ENCODE results near the gene GSTM1.
"Not testable (repeated sequence)": the region's sequence is repeated elsewhere in the genome, so short reads cannot be mapped to it uniquely, and the experiment has no call there.

Gene GSTM1

DNA sequence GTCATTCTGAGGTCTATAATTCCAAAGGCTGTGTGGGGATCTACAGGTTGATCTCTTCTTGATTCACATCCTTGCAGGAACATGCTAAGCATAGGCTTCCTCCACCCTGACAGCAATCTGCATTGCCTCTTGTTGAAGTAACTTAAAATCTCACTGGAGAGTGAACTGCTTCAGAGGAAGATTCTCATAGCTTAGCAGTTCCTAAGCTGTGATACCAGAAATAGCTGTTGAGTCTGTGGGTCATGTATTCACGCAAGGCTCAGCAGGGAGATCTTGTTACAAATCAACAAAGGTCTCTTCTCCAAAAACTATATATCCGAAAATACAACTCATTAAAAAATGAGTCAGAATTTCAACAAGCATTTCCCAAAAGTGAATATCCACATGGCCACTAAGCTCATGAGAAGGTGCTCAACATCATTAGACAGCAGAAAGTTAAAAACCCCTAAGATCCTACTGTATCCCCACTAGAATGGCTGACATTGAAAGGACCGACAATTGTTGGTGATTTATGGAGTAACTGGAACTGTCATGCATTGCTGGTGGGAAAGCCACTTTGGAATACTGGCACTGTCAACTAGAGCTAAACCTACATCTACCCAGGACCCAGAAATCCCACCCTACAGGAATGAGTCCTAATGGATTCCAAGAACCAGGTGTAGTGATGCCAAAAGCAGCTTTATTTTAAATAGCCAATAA lies 10.8 kb upstream of the GSTM1 start:
- H3K9me3 ChIP-seq (ENCODE audit: control insufficient read depth, insufficient read depth, low read length); DNase-seq (ENCODE audit: low read depth, low spot score); H3K27me3 ChIP-seq (ENCODE audit: control insufficient read depth, insufficient read depth, low read length); H3K27ac ChIP-seq (ENCODE audit: low read length); H3K4me1 ChIP-seq (ENCODE audit: control insufficient read depth, insufficient read depth, low read length); H3K4me3 ChIP-seq (ENCODE audit: low read length); H3K36me3 ChIP-seq (ENCODE audit: control insufficient read depth, insufficient read depth, low read length): not testable (repeated sequence)
- WGBS (ENCODE audit: insufficient coverage, insufficient read length): no CpG with 5 or more reads among the region's 3 CpGs

- H3K9me3 ChIP-seq (ENCODE audit: control insufficient read depth, insufficient read depth, low read length): no peaks in the 10 kb centered on the region
- H3K4me3 ChIP-seq (ENCODE audit: low read length): no peak overlapping the region
- WGBS (ENCODE audit: insufficient coverage, insufficient read length): no CpG with 5 or more reads among the region's 3 CpGs
- H3K36me3 ChIP-seq (ENCODE audit: control insufficient read depth, insufficient read depth, low read length): no peaks in the 10 kb centered on the region
- H3K27me3 ChIP-seq (ENCODE audit: control insufficient read depth, insufficient read depth, low read length): no peaks in the 10 kb centered on the region; the same call in 1 of the 2 replicates
- H3K4me1 ChIP-seq (ENCODE audit: control insufficient read depth, insufficient read depth, low read length): no peaks in the 10 kb centered on the region
- DNase-seq (ENCODE audit: low read depth, low spot score): no peak
- H3K27ac ChIP-seq (ENCODE audit: low read length): no peak overlapping the region
These were observed 10.2 kb upstream of the GSTM1 start for GRCh38 chr1:109677459-109677858.

DNA sequence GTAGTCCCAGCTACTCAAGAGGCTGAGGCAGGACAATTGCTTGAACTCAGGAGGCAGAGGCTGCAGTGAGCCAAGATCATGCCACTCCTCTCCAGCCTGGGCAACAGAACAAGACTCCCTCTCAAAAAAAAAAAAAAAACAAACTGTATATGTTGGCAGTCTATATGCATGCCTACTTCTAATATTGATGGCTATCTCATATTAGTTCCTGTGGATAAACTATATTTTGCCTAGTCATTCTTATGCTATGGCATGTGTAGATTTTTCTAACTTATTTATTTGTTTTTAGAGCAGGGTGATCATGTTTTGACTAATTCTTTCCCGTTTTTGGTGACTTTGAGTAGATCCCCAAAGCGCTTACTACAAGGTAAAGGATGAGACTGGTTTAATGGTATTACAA lies 9.0 kb upstream of the GSTM1 start:
- H3K9me3 ChIP-seq (ENCODE audit: control insufficient read depth, insufficient read depth, low read length); H3K4me3 ChIP-seq (ENCODE audit: low read length); DNase-seq (ENCODE audit: low read depth, low spot score); H3K27me3 ChIP-seq (ENCODE audit: control insufficient read depth, insufficient read depth, low read length); H3K36me3 ChIP-seq (ENCODE audit: control insufficient read depth, insufficient read depth, low read length); H3K4me1 ChIP-seq (ENCODE audit: control insufficient read depth, insufficient read depth, low read length); H3K27ac ChIP-seq (ENCODE audit: low read length): not testable (repeated sequence)
- WGBS (ENCODE audit: insufficient coverage, insufficient read length): no CpG with 5 or more reads among the region's 2 CpGs

DNA sequence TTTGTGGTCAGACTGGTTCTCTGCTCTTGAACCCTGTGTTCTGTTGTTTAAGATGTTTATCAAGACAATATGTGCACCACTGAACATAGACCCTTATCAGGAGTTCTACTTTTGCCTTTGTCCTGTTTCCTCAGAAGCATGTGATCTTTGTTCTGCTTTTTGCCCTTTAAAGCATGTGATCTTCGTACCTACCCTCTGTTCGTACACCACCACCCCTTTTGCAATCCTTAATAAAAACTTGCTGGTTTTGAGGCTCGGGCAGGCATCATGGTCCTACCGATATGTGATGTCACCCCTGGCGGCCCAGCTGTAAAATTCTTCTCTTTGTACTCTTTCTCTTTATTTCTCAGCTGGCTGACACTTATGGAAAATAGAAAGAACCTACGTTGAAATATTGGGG lies 2.8 kb upstream of the GSTM1 start:
- not testable (repeated sequence) for DNase-seq (ENCODE audit: low read depth, low spot score); H3K4me3 ChIP-seq (ENCODE audit: low read length); H3K9me3 ChIP-seq (ENCODE audit: control insufficient read depth, insufficient read depth, low read length); H3K27me3 ChIP-seq (ENCODE audit: control insufficient read depth, insufficient read depth, low read length); H3K27ac ChIP-seq (ENCODE audit: low read length); H3K36me3 ChIP-seq (ENCODE audit: control insufficient read depth, insufficient read depth, low read length); H3K4me1 ChIP-seq (ENCODE audit: control insufficient read depth, insufficient read depth, low read length)
- no CpG with 5 or more reads among the region's 6 CpGs for WGBS (ENCODE audit: insufficient coverage, insufficient read length)

DNA sequence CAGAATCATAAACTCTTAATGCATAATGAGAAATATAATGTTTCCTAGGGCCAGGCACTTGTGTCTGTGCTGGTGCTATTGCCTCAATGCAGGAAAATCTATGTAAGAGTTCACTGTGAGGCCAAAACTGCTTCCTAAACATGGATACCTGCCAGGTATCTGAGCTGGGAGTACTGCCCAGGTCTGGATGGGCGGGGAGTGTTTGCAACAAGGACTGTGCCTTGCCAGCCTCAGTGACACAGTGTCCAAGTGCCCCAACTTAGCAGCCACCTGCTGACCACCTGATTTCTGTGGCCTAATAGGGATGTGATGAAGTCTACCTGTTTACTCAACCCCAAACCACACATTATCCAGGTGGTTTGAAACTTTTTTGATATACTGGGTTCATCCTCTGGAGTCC lies 2.2 kb upstream of the GSTM1 start:
- not testable (repeated sequence) for H3K27me3 ChIP-seq (ENCODE audit: control insufficient read depth, insufficient read depth, low read length); H3K9me3 ChIP-seq (ENCODE audit: control insufficient read depth, insufficient read depth, low read length); H3K27ac ChIP-seq (ENCODE audit: low read length); DNase-seq (ENCODE audit: low read depth, low spot score); H3K4me3 ChIP-seq (ENCODE audit: low read length); H3K4me1 ChIP-seq (ENCODE audit: control insufficient read depth, insufficient read depth, low read length); H3K36me3 ChIP-seq (ENCODE audit: control insufficient read depth, insufficient read depth, low read length)
- WGBS (ENCODE audit: insufficient coverage, insufficient read length): no CpG with 5 or more reads among the region's 1 CpG

DNA sequence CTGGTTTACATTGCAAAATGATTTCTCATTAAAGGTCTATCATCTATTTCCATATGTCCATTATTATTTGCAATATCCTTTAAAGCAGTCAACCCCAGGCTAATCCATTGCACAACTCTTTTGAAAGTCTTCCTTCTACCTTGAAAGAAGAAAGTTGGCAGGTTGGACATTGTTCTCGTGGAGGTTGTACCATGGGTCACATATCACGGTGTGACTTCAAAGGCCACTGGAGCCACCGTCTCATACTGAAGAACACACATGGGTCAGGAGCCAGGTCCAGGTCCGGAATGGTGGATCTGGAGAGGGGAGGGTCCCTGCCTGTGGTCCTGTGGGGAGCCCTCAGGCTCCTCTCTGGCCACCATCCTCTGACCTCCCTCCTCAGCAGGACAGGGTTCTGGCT lies 1.7 kb upstream of the GSTM1 start:
- H3K27me3 ChIP-seq (ENCODE audit: control insufficient read depth, insufficient read depth, low read length); H3K27ac ChIP-seq (ENCODE audit: low read length); H3K4me3 ChIP-seq (ENCODE audit: low read length); DNase-seq (ENCODE audit: low read depth, low spot score); H3K4me1 ChIP-seq (ENCODE audit: control insufficient read depth, insufficient read depth, low read length); H3K36me3 ChIP-seq (ENCODE audit: control insufficient read depth, insufficient read depth, low read length); H3K9me3 ChIP-seq (ENCODE audit: control insufficient read depth, insufficient read depth, low read length): not testable (repeated sequence)
- WGBS (ENCODE audit: insufficient coverage, insufficient read length): no CpG with 5 or more reads among the region's 4 CpGs

- not testable (repeated sequence) for H3K36me3 ChIP-seq (ENCODE audit: control insufficient read depth, insufficient read depth, low read length); H3K9me3 ChIP-seq (ENCODE audit: control insufficient read depth, insufficient read depth, low read length); DNase-seq (ENCODE audit: low read depth, low spot score); H3K4me1 ChIP-seq (ENCODE audit: control insufficient read depth, insufficient read depth, low read length); H3K27me3 ChIP-seq (ENCODE audit: control insufficient read depth, insufficient read depth, low read length); H3K27ac ChIP-seq (ENCODE audit: low read length); H3K4me3 ChIP-seq (ENCODE audit: low read length)
- WGBS (ENCODE audit: insufficient coverage, insufficient read length): no CpG with 5 or more reads among the region's 11 CpGs
These were observed 508 bp upstream of the GSTM1 start for GRCh38 chr1:109687109-109687508.

- no peak overlapping the region for H3K4me3 ChIP-seq (ENCODE audit: low read length)
- no peaks in the 10 kb centered on the region for H3K4me1 ChIP-seq (ENCODE audit: control insufficient read depth, insufficient read depth, low read length)
- H3K27ac ChIP-seq (ENCODE audit: low read length): no peak overlapping the region
- no peak for DNase-seq (ENCODE audit: low read depth, low spot score)
- no peaks in the 10 kb centered on the region for H3K36me3 ChIP-seq (ENCODE audit: control insufficient read depth, insufficient read depth, low read length)
- H3K27me3 ChIP-seq (ENCODE audit: control insufficient read depth, insufficient read depth, low read length): no peaks in the 10 kb centered on the region
- WGBS (ENCODE audit: insufficient coverage, insufficient read length): no CpG with 5 or more reads among the region's 6 CpGs
- no peaks in the 10 kb centered on the region for H3K9me3 ChIP-seq (ENCODE audit: control insufficient read depth, insufficient read depth, low read length)
These were observed 2.3 kb downstream of the GSTM1 start for GRCh38 chr1:109689844-109690405.

DNA sequence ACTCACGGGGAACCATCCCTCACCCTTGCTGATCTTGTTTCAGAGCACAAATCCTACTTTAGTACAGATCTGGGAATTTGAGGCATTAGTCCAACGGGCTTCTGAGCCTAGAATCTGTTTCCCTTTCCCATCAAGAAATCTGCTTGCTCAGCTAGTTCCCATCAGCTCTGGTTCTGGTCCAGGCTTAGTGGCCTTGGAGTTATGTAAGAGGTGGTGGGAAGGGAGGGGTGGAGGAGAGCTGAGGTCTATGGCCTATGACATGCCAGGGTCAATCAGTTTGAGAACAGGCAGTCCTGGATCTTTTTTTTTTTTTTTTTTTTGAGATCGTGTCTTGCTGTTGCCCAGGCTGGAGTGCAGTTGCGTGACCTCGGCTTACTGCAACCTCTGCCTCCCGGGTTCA lies 4.1 kb downstream of the GSTM1 start:
- no peaks in the 10 kb centered on the region for H3K4me1 ChIP-seq (ENCODE audit: control insufficient read depth, insufficient read depth, low read length)
- no peaks in the 10 kb centered on the region for H3K27me3 ChIP-seq (ENCODE audit: control insufficient read depth, insufficient read depth, low read length)
- H3K36me3 ChIP-seq (ENCODE audit: control insufficient read depth, insufficient read depth, low read length): no peaks in the 10 kb centered on the region
- no peak overlapping the region for H3K4me3 ChIP-seq (ENCODE audit: low read length)
- no peak for DNase-seq (ENCODE audit: low read depth, low spot score)
- H3K27ac ChIP-seq (ENCODE audit: low read length): no peak overlapping the region
- no peaks in the 10 kb centered on the region for H3K9me3 ChIP-seq (ENCODE audit: control insufficient read depth, insufficient read depth, low read length)
- no CpG with 5 or more reads among the region's 6 CpGs for WGBS (ENCODE audit: insufficient coverage, insufficient read length)

- H3K4me3 ChIP-seq (ENCODE audit: low read length); H3K27ac ChIP-seq (ENCODE audit: low read length); DNase-seq (ENCODE audit: low read depth, low spot score); H3K4me1 ChIP-seq (ENCODE audit: control insufficient read depth, insufficient read depth, low read length); H3K36me3 ChIP-seq (ENCODE audit: control insufficient read depth, insufficient read depth, low read length); H3K27me3 ChIP-seq (ENCODE audit: control insufficient read depth, insufficient read depth, low read length); H3K9me3 ChIP-seq (ENCODE audit: control insufficient read depth, insufficient read depth, low read length): not testable (repeated sequence)
- WGBS (ENCODE audit: insufficient coverage, insufficient read length): no CpG with 5 or more reads among the region's 5 CpGs
These were observed 6.8 kb downstream of the GSTM1 start for GRCh38 chr1:109694400-109694799.

GRCh38 chr1:109695138-109695537 lies 7.5 kb downstream of the GSTM1 start:
- not testable (repeated sequence) for H3K27me3 ChIP-seq (ENCODE audit: control insufficient read depth, insufficient read depth, low read length); H3K27ac ChIP-seq (ENCODE audit: low read length); H3K4me1 ChIP-seq (ENCODE audit: control insufficient read depth, insufficient read depth, low read length); H3K4me3 ChIP-seq (ENCODE audit: low read length); DNase-seq (ENCODE audit: low read depth, low spot score); H3K9me3 ChIP-seq (ENCODE audit: control insufficient read depth, insufficient read depth, low read length); H3K36me3 ChIP-seq (ENCODE audit: control insufficient read depth, insufficient read depth, low read length)
- no CpG with 5 or more reads among the region's 3 CpGs for WGBS (ENCODE audit: insufficient coverage, insufficient read length)
